ENCODE measurements around the gene IFT122. TPM values are rescaled to one million over a fixed set of nuclear protein-coding genes. Genes with fewer than 3 reads are reported as not detected.
"Not testable (repeated sequence)": the region's sequence is repeated elsewhere in the genome, so short reads cannot be mapped to it uniquely, and the experiment has no call there.

Gene IFT122
- total and polyA plus RNA-seq, 2 donors (not counting 3 experiments of a cell fraction or from before 2014, with no cell fraction given) = 38.4 to 41.7 TPM

GRCh38 chr3:129393760-129394564 is 46.1 kb upstream of the IFT122 start:
- DNase-seq (ENCODE audit: low read depth, low spot score); H3K9ac ChIP-seq (replicated peaks; ENCODE audit: extremely low read depth, insufficient read depth, low read length); FAIRE-seq; BruUV-seq (replicated peaks); H3K27me3 ChIP-seq (ENCODE audit: control insufficient read depth in 2 of 2, insufficient read depth in 2 of 2, low read length in 2 of 2); H3K4me2 ChIP-seq (ENCODE audit: insufficient read depth, low read length); H3K9me1 ChIP-seq (replicated peaks; ENCODE audit: control insufficient read depth, extremely low read depth, insufficient read depth, low read length); H3K9me3 ChIP-seq (replicated peaks; ENCODE audit: control insufficient read depth, insufficient read depth, low read length); H3K27ac ChIP-seq (ENCODE audit: insufficient read depth, low read depth, low read length); intact Hi-C loops (cut with micrococcal nuclease); H3K4me3 ChIP-seq (replicated peaks in 1 of 3; ENCODE audit: insufficient read depth in 1 of 3, low read depth in 1 of 3, low read length in 3 of 3); dilution Hi-C loops (cut with MboI; ENCODE audit: extremely low pct_ligation_motif_present, low sequenced_read_pairs); H2AFZ ChIP-seq (ENCODE audit: low read depth, low read length); H4K20me1 ChIP-seq (replicated peaks; ENCODE audit: control insufficient read depth, extremely low read depth, insufficient read depth, low read length); POLR2A ChIA-PET: not testable (repeated sequence)
- Histone ChIP-seq H3K4me1 (ENCODE audit: control insufficient read depth, extremely low read depth, insufficient read depth, low read length) (peaks cover 33% of the 10 kb centered on the region), H3K36me3 (ENCODE audit: control insufficient read depth in 2 of 2, extremely low read depth in 1 of 2, insufficient read depth in 2 of 2, low read length in 2 of 2) (peaks cover 4 to 15% of the 10 kb centered on the region in 2 experiments), H3K79me2 (ENCODE audit: control insufficient read depth, insufficient read depth, low read length) (peaks cover 47% of the 10 kb centered on the region)
- CTCF ChIA-PET = interaction anchor here (4.6 kb wide), 1 partner anchor 11 kb away, joined by 19 read pairs; no protein-coding TSS in a partner anchor

GRCh38 chr3:129398803-129399144 is 41.2 kb upstream of the IFT122 start:
- intact Hi-C loops (cut with micrococcal nuclease) = loop anchor here (1.0 to 2.0 kb wide), 4 partner anchors 9 to 42 kb away; partner anchors contain the start of genes EFCAB12 and IFT122
- Histone ChIP-seq H3K36me3 (ENCODE audit: control insufficient read depth in 2 of 2, extremely low read depth in 1 of 2, insufficient read depth in 2 of 2, low read length in 2 of 2) (peaks cover 0 to 7% of the 10 kb centered on the region in 2 experiments), H3K9ac (replicated peaks; ENCODE audit: extremely low read depth, insufficient read depth, low read length) (peak overlapping the region; percentile 83), H3K27ac (ENCODE audit: insufficient read depth, low read depth, low read length) (peak overlapping the region; percentile 84), H3K9me3 (replicated peaks; ENCODE audit: control insufficient read depth, insufficient read depth, low read length) (no peaks in the 10 kb centered on the region), H4K20me1 (replicated peaks; ENCODE audit: control insufficient read depth, extremely low read depth, insufficient read depth, low read length) (no peaks in the 10 kb centered on the region), H3K79me2 (ENCODE audit: control insufficient read depth, insufficient read depth, low read length) (peaks cover 48% of the 10 kb centered on the region), H3K4me2 (ENCODE audit: insufficient read depth, low read length) (peak overlapping the region; percentile 41), H3K9me1 (replicated peaks; ENCODE audit: control insufficient read depth, extremely low read depth, insufficient read depth, low read length) (no peaks in the 10 kb centered on the region), H3K4me1 (ENCODE audit: control insufficient read depth, extremely low read depth, insufficient read depth, low read length) (peaks cover 4% of the 10 kb centered on the region), H2AFZ (ENCODE audit: low read depth, low read length) (no peak overlapping the region), H3K27me3 (ENCODE audit: control insufficient read depth in 2 of 2, insufficient read depth in 2 of 2, low read length in 2 of 2) (no peaks in the 10 kb centered on the region), H3K4me3 (replicated peaks in 1 of 3; ENCODE audit: insufficient read depth in 1 of 3, low read depth in 1 of 3, low read length in 3 of 3) (peak overlapping the region; percentile 74 to 82 (median 81))
- no peak for TF ChIP-seq JUN (IDR thresholded peaks at IDR 0.05; ENCODE audit: borderline replicate concordance, insufficient read depth, insufficient read length, low read depth)
- TF ChIP-seq POLR2A (IDR thresholded peaks at IDR 0.05; ENCODE audit: low read depth, low read length) = no peak
- TF ChIP-seq FOS (IDR thresholded peaks at IDR 0.05; ENCODE audit: borderline replicate concordance, insufficient read depth, low read length) = no peak
- no peak for TF ChIP-seq MAX (IDR thresholded peaks at IDR 0.05; ENCODE audit: insufficient read depth, insufficient read length)
- TF ChIP-seq CTCF (IDR thresholded peaks at IDR 0.05; ENCODE audit: extremely low read depth in 1 of 2, insufficient read depth in 1 of 2, low read depth in 1 of 2, low read length in 2 of 2) = no peak
- no peak for TF ChIP-seq MYC (IDR thresholded peaks at IDR 0.05; ENCODE audit: low read depth, low read length)
- TF ChIP-seq EZH2 (IDR thresholded peaks at IDR 0.05; ENCODE audit: borderline replicate concordance, low read depth, low read length, severe bottlenecking) = no peak
- no peak for TF ChIP-seq GATA2 (IDR thresholded peaks at IDR 0.05; ENCODE audit: insufficient read depth, insufficient read length, low read depth, low read length)
- no peak for TF ChIP-seq POLR2AphosphoS5 (IDR thresholded peaks at IDR 0.05; ENCODE audit: insufficient read depth, low read depth, low read length)
- ChIA-PET POLR2A (no interaction called here), CTCF (interaction anchor here (1.0 to 2.4 kb wide), 4 partner anchors 12 to 43 kb away, joined by 3 to 22 read pairs (median 3); no protein-coding TSS in a partner anchor)
- no peak for FAIRE-seq
- peak; percentile 49 for DNase-seq (ENCODE audit: low read depth, low spot score)
- dilution Hi-C loops (cut with MboI; ENCODE audit: extremely low pct_ligation_motif_present, low sequenced_read_pairs) = no loop called here
- BruUV-seq (replicated peaks) = TSS peak; percentile 72

Measured in endothelial cell of umbilical vein (primary cell).